Measurements from ENCODE around the gene KCNH6. TPM values are rescaled to one million over a fixed set of nuclear protein-coding genes. Genes with fewer than 3 reads are reported as not detected.

KCNH6 gene
- total RNA-seq, 2 donors from 2014 or later, result 0.78 TPM; not detected in 1

DNA sequence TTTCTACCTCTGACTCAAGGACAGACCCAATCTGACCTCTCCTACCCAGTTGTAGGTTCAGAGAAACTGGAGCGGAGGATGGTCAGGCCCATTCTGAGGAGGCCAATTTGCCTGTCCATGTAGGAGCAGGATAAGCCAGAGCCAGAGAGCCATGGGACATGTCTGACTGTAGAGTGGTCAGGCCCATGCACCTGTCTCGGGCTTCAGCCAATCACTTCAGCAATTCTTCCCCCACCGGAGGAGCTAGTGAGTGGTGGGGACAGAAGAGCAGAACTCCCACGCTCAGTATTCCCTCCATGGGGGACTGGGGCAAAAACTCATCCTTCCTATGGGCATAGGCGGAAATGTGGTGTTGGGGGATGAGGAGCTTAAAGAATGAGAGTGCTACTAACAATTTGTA is 41.4 kb downstream of the KCNH6 start:
- H3K27me3 ChIP-seq, result no peaks in the 10 kb centered on the region
- intact Hi-C loops (cut with DNase I), result no loop called here
- H3K27ac ChIP-seq, result no peak overlapping the region
- no peaks in the 10 kb centered on the region for H3K4me1 ChIP-seq
- TF ChIP-seq CTCF (IDR thresholded peaks at IDR 0.05), result no peak
- no peak for TF ChIP-seq POLR2A (IDR thresholded peaks at IDR 0.05)
- no peak for ATAC-seq
- no peak for DNase-seq
- no peaks in the 10 kb centered on the region for H3K9me3 ChIP-seq
- H3K4me3 ChIP-seq, result no peak overlapping the region
- WGBS, 2 donors, result 90% methylated on average over 5 of the region's 5 CpGs
- no peaks in the 10 kb centered on the region for H3K36me3 ChIP-seq (replicated peaks in 1 of 2; ENCODE audit: insufficient read depth in 1 of 2, low read depth in 2 of 2)

DNA sequence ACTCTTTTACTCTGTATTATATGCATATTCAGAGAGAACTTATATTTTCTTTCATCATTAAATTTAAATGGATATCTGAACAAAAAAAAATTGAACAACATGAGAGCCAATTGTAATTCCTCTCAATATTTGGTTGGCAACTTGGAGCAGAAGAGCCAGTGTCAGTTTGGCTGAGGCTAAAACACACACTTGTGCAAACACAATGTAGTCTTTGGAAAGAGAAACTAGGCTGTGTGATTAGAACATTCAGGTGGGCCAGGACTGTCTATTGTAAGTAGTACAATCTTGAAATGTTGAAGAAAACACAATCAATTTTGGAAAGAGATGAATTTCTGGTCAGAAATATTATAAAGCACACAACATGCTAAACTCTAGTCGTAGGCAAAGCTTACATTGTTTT is 44.1 kb downstream of the KCNH6 start:
- H3K27me3 ChIP-seq, result no peaks in the 10 kb centered on the region
- H3K4me3 ChIP-seq, result no peak overlapping the region
- H3K36me3 ChIP-seq (replicated peaks in 1 of 2; ENCODE audit: insufficient read depth in 1 of 2, low read depth in 2 of 2), result no peaks in the 10 kb centered on the region
- H3K27ac ChIP-seq, result no peak overlapping the region
- ATAC-seq, result no peak
- intact Hi-C loops (cut with DNase I), result no loop called here
- TF ChIP-seq CTCF (IDR thresholded peaks at IDR 0.05), result no peak
- no peak for TF ChIP-seq POLR2A (IDR thresholded peaks at IDR 0.05)
- H3K4me1 ChIP-seq, result no peaks in the 10 kb centered on the region
- no peaks in the 10 kb centered on the region for H3K9me3 ChIP-seq
- 92 to 100% methylated on average over 1 of the region's 1 CpG for WGBS, 2 donors
- DNase-seq, result no peak

DNA sequence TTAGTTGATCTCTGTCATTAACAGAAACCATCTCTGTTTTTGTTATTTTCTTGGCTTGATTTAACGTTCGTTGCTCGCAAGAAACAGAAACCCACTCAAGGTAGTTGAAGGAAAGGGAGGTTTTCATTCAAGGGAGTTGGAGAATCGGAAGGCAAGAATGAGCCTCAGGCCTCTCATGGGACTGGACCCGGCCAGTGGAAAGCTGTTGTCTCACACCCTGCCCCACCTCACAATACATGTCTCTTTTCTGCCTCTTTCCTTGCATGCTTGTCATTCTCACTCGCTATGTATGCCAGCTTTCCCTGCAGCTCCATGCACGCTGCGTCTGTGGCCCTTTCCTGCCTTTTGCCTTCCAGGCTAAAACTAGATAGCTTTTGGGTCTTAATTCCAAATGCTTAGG is 45.4 kb downstream of the KCNH6 start:
- no peaks in the 10 kb centered on the region for H3K27me3 ChIP-seq
- H3K36me3 ChIP-seq (replicated peaks in 1 of 2; ENCODE audit: insufficient read depth in 1 of 2, low read depth in 2 of 2), result no peaks in the 10 kb centered on the region
- no peak overlapping the region for H3K4me3 ChIP-seq
- WGBS, 2 donors, result 77 to 86% methylated on average over 8 of the region's 8 CpGs
- no peaks in the 10 kb centered on the region for H3K4me1 ChIP-seq
- TF ChIP-seq POLR2A (IDR thresholded peaks at IDR 0.05) (no peak), CTCF (IDR thresholded peaks at IDR 0.05) (no peak)
- intact Hi-C loops (cut with DNase I), result no loop called here
- ATAC-seq (no peak), DNase-seq (no peak)
- no peak overlapping the region for H3K27ac ChIP-seq
- no peaks in the 10 kb centered on the region for H3K9me3 ChIP-seq

GRCh38 chr17:63571632-63572310 is 48.6 kb downstream of the KCNH6 start:
- TF ChIP-seq POLR2A (IDR thresholded peaks at IDR 0.05), result no peak
- TF ChIP-seq CTCF (IDR thresholded peaks at IDR 0.05), result no peak
- 86 to 89% methylated on average over 1 of the region's 1 CpG for WGBS, 2 donors
- DNase-seq (no peak), ATAC-seq (no peak)
- no peak overlapping the region for H3K4me3 ChIP-seq
- no peak overlapping the region for H3K27ac ChIP-seq
- intact Hi-C loops (cut with DNase I), result no loop called here
- no peaks in the 10 kb centered on the region for H3K9me3 ChIP-seq
- H3K36me3 ChIP-seq (replicated peaks in 1 of 2; ENCODE audit: insufficient read depth in 1 of 2, low read depth in 2 of 2), result no peaks in the 10 kb centered on the region
- H3K27me3 ChIP-seq, result no peaks in the 10 kb centered on the region
- no peaks in the 10 kb centered on the region for H3K4me1 ChIP-seq

DNA sequence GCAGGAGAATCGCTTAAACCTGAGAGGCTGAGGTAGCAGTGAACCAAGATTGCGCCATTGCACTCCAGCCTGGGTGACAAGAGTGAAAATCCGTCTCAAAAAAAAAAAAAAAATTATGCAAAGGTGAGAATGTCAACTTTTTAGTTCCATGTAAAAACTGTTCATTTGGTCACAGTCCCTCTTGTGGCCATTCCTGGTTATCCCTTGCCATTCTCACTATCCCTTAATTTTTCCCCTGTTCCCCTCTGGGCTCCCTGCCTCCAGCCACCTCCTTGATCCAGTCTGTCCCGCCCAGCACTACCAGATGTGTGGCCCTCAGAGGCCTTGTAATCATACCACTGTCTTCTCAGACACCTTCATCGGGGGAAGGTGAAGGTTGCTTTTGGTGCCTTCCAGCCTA is 50.5 kb downstream of the KCNH6 start:
- no peak overlapping the region for H3K4me3 ChIP-seq
- 78 to 81% methylated on average over 5 of the region's 5 CpGs for WGBS, 2 donors
- no peaks in the 10 kb centered on the region for H3K9me3 ChIP-seq
- peaks cover 4% of the 10 kb centered on the region for H3K4me1 ChIP-seq
- ATAC-seq (no peak), DNase-seq (no peak)
- H3K36me3 ChIP-seq (replicated peaks in 1 of 2; ENCODE audit: insufficient read depth in 1 of 2, low read depth in 2 of 2), result no peaks in the 10 kb centered on the region
- intact Hi-C loops (cut with DNase I), result no loop called here
- no peaks in the 10 kb centered on the region for H3K27me3 ChIP-seq
- no peak overlapping the region for H3K27ac ChIP-seq
- TF ChIP-seq CTCF (IDR thresholded peaks at IDR 0.05) (peak in 4 of 7 experiments; percentile 12 to 37 (median 30)), POLR2A (IDR thresholded peaks at IDR 0.05) (no peak)

Measured in body of pancreas (tissue), 4 donors.